ENCODE data around the gene PDE11A. TPM values are rescaled to one million over a fixed set of nuclear protein-coding genes. Genes with fewer than 3 reads are reported as not detected.

The PDE11A gene
- total RNA-seq, 2 experiments from 2014 or later: not detected

DNA sequence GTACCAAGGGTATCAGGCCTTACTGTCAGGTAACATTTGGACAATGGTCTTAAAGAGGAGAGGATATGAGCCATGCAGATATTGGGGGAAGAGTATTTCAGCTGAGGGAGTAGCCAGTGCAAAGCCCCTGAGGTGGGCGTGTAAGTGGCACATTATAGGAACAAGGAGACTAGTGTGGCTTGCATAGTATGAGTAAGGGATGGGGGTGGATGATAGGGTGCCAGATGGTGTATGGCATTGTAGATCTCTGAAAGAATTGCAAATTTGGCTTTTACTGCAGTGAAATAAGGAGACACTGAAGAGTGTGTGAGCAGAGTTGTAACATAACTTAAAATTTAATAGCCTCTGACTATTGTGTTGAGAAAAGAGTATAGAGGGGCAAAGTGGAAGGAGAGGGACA lies 244.0 kb downstream of the PDE11A start:
- TF ChIP-seq, protein P1, sequence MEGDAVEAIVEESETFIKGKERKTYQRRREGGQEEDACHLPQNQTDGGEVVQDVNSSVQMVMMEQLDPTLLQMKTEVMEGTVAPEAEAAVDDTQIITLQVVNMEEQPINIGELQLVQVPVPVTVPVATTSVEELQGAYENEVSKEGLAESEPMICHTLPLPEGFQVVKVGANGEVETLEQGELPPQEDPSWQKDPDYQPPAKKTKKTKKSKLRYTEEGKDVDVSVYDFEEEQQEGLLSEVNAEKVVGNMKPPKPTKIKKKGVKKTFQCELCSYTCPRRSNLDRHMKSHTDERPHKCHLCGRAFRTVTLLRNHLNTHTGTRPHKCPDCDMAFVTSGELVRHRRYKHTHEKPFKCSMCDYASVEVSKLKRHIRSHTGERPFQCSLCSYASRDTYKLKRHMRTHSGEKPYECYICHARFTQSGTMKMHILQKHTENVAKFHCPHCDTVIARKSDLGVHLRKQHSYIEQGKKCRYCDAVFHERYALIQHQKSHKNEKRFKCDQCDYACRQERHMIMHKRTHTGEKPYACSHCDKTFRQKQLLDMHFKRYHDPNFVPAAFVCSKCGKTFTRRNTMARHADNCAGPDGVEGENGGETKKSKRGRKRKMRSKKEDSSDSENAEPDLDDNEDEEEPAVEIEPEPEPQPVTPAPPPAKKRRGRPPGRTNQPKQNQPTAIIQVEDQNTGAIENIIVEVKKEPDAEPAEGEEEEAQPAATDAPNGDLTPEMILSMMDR (IDR thresholded peaks at IDR 0.05): no peak
- Mint-ChIP-seq H3K27ac (no peak overlapping the region), H3K4me3 (no peak overlapping the region), H3K36me3 (ENCODE audit: low read depth) (no peaks in the 10 kb centered on the region), H3K4me1 (ENCODE audit: low read depth) (no peaks in the 10 kb centered on the region), H3K27me3 (peaks cover 2% of the 10 kb centered on the region), H3K9me3 (no peaks in the 10 kb centered on the region)
- POLR2A ChIA-PET: no interaction called here
- no peak for ATAC-seq
- intact Hi-C loops (cut with micrococcal nuclease): no loop called here
- DNase-seq: no peak
- CTCF ChIA-PET: no interaction called here

DNA sequence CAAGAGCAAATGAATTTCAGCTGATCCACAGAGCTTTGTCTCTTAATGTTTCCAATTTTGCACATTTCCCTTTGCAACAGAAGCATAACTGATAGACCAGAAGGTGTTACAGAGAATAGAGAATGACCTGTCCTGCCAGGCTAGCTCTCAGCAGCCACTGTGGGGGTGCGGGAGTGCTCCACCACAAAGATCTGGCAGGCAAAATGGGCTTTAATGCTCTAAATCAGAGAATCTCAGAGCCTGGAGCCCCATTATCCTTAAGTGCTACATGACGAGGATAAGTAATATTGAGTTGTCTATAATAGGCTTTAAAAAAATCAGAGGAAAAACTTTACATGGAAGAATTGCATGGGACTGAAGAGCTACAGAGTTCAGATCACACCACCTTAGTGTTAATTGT lies 245.7 kb downstream of the PDE11A start:
- TF ChIP-seq, protein P1 (IDR thresholded peaks at IDR 0.05): no peak
- no peaks in the 10 kb centered on the region for H3K4me1 Mint-ChIP-seq (ENCODE audit: low read depth)
- DNase-seq: no peak
- CTCF ChIA-PET: no interaction called here
- H3K9me3 Mint-ChIP-seq: no peaks in the 10 kb centered on the region
- peaks cover 2% of the 10 kb centered on the region for H3K27me3 Mint-ChIP-seq
- no peak overlapping the region for H3K27ac Mint-ChIP-seq
- POLR2A ChIA-PET: no interaction called here
- no peak overlapping the region for H3K4me3 Mint-ChIP-seq
- no peak for ATAC-seq
- no peaks in the 10 kb centered on the region for H3K36me3 Mint-ChIP-seq (ENCODE audit: low read depth)
- intact Hi-C loops (cut with micrococcal nuclease): no loop called here

DNA sequence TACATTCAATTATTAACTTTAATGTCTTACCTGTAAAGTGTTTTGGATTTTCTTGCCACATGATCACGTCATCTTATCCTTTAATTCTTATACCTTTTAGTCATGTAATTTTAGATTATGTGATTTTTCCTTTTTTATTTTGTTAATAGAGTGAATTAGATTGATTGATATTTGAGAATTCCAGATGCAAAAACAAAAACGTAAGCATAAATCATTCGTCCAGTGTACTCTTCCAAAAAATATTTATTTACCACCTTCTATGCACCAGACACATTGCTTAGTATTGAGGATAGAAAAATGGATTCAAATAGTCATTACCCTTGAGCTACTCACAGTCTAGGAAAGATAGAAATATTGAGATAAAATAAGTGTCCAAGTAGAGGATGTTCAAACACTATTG lies 249.6 kb downstream of the PDE11A start:
- ATAC-seq (no peak), DNase-seq (no peak)
- intact Hi-C loops (cut with micrococcal nuclease): no loop called here
- ChIA-PET CTCF (no interaction called here), POLR2A (no interaction called here)
- Mint-ChIP-seq H3K4me1 (ENCODE audit: low read depth) (no peaks in the 10 kb centered on the region), H3K4me3 (no peak overlapping the region), H3K36me3 (ENCODE audit: low read depth) (no peaks in the 10 kb centered on the region), H3K27ac (no peak overlapping the region), H3K9me3 (no peaks in the 10 kb centered on the region), H3K27me3 (no peaks in the 10 kb centered on the region)
- TF ChIP-seq, protein P1 (IDR thresholded peaks at IDR 0.05): no peak

DNA sequence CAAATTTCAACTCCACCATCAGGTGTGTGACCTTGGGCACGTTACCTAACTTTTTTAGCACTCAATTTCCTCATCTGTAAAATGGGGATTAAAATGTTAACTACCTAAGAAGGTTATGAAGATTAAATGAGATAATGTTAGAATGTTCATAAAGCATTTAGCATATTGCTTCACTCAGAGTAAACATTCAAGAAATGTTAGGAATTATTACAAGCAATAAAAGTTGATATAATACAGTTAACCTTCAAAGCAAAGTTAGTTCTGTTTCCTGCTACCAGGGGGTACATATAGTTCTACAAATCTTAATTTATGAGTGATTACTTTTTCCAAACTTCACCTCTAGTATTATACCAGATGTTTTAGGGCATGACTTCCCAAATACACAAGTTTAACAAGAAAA lies 254.2 kb downstream of the PDE11A start:
- no peaks in the 10 kb centered on the region for H3K36me3 Mint-ChIP-seq (ENCODE audit: low read depth)
- no peaks in the 10 kb centered on the region for H3K9me3 Mint-ChIP-seq
- POLR2A ChIA-PET: no interaction called here
- no peak for DNase-seq
- CTCF ChIA-PET: no interaction called here
- H3K4me1 Mint-ChIP-seq (ENCODE audit: low read depth): no peaks in the 10 kb centered on the region
- H3K4me3 Mint-ChIP-seq: no peak overlapping the region
- H3K27ac Mint-ChIP-seq: no peak overlapping the region
- H3K27me3 Mint-ChIP-seq: peaks cover 3% of the 10 kb centered on the region
- no peak for ATAC-seq
- intact Hi-C loops (cut with micrococcal nuclease): no loop called here
- TF ChIP-seq, protein P1 (IDR thresholded peaks at IDR 0.05): no peak

DNA sequence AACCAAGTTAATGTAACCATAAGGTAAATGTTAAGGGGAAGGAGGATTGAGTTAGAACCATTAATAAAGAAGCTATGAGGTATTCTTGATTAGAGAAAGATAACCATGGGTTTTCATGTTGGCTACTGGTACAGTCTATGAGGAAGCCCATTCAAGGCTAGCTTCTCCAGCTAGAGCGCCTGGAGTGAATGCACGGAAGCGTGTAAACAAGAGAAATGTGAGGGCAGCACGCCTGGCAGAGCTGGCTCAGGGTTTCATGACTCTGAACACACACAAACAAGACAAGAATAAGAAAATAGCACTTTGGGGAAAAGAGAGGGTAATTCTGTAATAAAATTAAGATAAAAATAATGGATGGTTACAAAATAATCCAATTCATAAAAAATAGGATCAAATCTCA lies 255.3 kb downstream of the PDE11A start:
- POLR2A ChIA-PET: no interaction called here
- TF ChIP-seq, protein P1 (IDR thresholded peaks at IDR 0.05): no peak
- no peak for ATAC-seq
- H3K27me3 Mint-ChIP-seq: peaks cover 3% of the 10 kb centered on the region
- no peaks in the 10 kb centered on the region for H3K9me3 Mint-ChIP-seq
- DNase-seq: no peak
- intact Hi-C loops (cut with micrococcal nuclease): no loop called here
- CTCF ChIA-PET: no interaction called here
- no peak overlapping the region for H3K4me3 Mint-ChIP-seq
- no peak overlapping the region for H3K27ac Mint-ChIP-seq
- no peaks in the 10 kb centered on the region for H3K4me1 Mint-ChIP-seq (ENCODE audit: low read depth)
- H3K36me3 Mint-ChIP-seq (ENCODE audit: low read depth): no peaks in the 10 kb centered on the region
